Globus pallidus (tissue), 1 donor: ENCODE data around the gene RGN.
"Not testable (repeated sequence)": the region's sequence is repeated elsewhere in the genome, so short reads cannot be mapped to it uniquely, and the experiment has no call there.

Experiments
- DNase-seq: peaks from one replicate; pipeline ENCODE4 v3.0.0-alpha.2; 2015; ENCODE audit warnings: low spot score

The RGN gene

DNA sequence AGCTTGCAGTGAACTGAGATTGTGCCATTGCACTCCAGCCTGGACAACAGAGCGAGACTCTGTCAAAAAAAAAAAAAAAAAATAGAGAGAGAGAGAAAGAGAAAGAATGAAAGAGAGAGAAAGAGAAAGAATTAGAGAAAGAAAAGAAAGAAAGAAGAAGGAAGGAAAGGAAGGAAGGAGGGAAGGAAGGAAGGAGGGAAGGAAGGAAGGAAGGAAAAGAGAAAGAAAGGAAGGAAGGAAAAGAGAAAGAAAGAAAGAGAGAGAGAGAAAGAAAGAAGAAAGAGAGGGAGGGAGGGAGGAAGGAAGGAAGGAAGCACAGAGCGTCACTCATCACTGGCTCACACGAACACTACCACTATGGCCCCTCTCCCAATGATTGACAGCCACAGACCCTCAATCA, 46.2 kb downstream of the RGN start:
- not testable (repeated sequence) for DNase-seq

- peak; percentile 95 for DNase-seq
Measured at GRCh38 chrX:47129157-47129898, 51.1 kb downstream of the RGN start.

DNA sequence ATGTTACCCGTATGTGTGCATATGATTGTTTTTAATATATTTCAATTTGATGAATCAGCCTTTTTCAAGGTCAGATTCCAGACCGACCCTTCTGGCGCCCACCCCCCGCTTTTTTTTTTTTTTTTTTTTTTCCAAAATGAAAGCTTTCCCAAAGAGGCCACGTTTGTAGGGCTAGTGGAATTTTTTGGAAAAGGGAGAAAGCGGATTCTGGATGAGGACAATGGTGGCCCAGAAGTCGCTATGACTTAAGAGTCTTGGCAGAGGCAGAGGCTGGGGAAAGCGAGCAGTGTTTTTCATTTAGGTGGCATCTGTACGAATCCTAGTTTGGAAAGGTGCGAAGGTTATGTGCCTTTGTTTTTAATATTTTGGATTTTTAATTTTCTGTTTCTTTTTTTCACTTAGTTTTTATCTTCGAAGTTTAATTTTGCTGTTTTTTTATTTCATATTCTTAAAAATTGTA, 51.7 kb downstream of the RGN start:
- peak; percentile 20 for DNase-seq

DNA sequence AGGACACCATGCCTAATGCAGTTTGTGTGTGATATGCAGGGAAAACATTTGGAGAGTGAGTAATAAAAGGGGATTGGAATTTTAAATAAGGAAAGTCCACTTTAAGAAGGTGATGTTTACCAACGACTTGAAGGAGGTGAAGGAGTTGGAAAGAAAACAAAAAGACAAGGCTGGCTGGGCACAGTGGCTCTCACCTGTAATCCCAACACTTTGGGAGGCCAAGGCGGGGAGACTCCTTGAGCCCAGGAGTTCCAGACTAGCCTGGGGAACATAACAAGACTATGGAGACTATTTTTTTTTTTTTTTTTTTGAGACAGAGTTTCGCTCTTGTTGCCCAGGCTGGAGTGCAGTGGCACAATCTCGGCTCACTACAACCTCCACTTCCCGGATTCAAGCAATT, 55.2 kb downstream of the RGN start:
- DNase-seq: no peak

DNA sequence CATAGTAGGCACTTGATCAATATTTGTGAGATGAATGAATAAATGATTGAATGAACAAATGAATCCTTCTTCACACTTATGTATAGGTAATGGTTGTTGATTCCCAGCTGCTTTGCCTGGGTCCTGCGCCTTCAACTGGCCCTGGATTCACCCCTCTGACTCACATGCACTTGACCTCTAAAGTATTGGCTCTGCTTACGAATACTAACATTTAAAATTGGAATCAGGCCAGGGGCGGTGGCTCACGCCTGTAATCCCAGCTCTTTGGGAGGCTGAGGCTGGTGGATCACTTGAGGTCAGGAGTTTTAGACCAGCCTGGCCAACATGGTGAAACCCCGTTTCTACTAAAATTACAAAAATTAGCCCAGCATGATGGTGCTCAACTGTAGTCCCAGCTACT, 57.4 kb downstream of the RGN start:
- DNase-seq: not testable (repeated sequence)

- DNase-seq: no peak
Measured at GRCh38 chrX:47138171-47138570, 59.9 kb downstream of the RGN start.
